ENCODE measurements around the gene MIF. TPM values are rescaled to one million over a fixed set of nuclear protein-coding genes. Genes with fewer than 3 reads are reported as not detected.
"Not testable (repeated sequence)": the region's sequence is repeated elsewhere in the genome, so short reads cannot be mapped to it uniquely, and the experiment has no call there.

MIF gene
- total RNA-seq, 2 donors from 2014 or later, result 1,250 to 1,556 TPM

DNA sequence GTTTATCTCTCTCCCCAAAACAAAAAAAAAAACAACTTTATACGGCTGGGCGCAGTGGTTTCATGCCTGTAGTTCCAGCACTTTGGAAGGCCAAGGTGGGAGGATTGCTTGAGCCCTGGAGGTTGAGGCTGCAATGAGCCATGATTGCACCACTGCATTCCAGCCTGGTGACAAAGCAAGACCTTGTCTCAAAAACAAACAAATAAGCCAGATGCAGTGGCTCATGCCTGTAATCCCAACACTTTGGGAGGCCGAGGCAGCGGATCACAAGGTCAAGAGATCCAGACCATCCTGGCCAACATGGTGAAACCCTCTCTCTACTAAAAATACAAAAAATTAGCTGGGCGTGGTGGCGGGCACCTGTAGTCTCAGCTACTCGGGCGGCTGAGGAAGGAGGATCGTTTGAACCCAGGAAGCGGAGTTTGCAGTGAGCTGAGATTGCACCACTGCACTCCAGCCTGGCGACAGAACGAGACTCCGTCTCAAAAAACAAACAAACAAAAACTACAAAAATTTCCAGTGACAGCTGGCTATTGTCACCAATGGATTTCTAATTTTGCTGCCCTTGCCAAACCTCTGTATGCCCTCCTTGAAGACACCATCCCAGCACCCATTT, 27.5 kb downstream of the MIF start:
- H3K27me3 Mint-ChIP-seq; H3K4me3 Mint-ChIP-seq; H3K36me3 Mint-ChIP-seq (ENCODE audit: low read depth); H3K9me3 Mint-ChIP-seq; H3K27ac Mint-ChIP-seq; ATAC-seq (replicated peaks); H3K4me1 Mint-ChIP-seq: not testable (repeated sequence)

DNA sequence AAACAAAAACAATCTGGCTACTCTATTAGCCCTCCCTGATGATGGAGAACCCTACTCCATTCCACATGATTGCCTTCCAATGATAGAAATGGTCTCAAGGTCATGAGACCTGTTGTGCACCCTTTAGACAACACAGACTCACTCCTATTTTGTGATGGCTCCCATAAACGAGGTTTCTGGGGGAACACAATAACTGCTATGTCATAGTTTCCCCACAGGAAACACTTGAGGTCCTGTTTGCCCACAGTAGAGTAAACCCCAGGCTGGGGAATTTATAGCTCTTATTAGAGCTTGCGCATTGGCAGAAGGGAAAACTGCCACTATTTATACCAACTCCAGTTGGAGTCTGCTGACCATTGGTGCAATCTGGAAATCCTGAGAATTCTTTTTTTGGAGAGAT, 28.7 kb downstream of the MIF start:
- no peaks in the 10 kb centered on the region for H3K36me3 Mint-ChIP-seq (ENCODE audit: low read depth)
- H3K27ac Mint-ChIP-seq, result no peak overlapping the region
- ATAC-seq (replicated peaks), result no peak
- H3K27me3 Mint-ChIP-seq, result no peaks in the 10 kb centered on the region
- peaks cover 6% of the 10 kb centered on the region for H3K9me3 Mint-ChIP-seq
- H3K4me1 Mint-ChIP-seq, result no peaks in the 10 kb centered on the region
- no peak overlapping the region for H3K4me3 Mint-ChIP-seq

DNA sequence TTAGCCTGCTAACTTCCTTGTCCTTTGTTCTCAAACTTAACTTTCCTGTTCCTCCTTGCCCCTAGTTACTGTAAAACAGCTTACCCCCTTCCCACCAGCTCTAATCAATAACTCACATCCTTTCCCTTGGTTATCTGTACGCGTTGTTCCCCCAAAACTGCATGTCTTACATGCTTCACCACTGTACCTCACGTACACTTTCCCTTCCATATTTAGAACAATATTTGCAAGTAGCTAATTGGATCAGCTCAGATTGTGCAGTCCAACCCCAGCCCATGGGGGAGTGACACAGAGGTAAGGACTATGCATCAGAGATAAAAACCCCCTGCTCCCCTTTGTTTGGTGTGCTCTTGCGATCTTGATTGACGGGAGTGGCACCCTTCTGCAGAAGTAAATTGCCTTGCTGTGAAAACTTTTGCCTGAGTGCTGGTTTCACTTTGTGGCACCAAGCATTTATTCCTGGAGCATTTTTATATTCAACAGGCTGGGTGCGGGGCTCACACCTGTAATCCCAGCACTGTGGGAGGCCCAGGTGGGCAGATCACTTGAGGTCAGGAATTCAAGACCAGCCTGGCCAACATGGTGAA, 30.9 kb downstream of the MIF start:
- Mint-ChIP-seq H3K9me3 (peaks cover 6% of the 10 kb centered on the region), H3K27me3 (peaks cover 9% of the 10 kb centered on the region), H3K4me3 (no peak overlapping the region), H3K36me3 (ENCODE audit: low read depth) (no peaks in the 10 kb centered on the region), H3K4me1 (no peaks in the 10 kb centered on the region), H3K27ac (no peak overlapping the region)
- ATAC-seq (replicated peaks), result no peak

DNA sequence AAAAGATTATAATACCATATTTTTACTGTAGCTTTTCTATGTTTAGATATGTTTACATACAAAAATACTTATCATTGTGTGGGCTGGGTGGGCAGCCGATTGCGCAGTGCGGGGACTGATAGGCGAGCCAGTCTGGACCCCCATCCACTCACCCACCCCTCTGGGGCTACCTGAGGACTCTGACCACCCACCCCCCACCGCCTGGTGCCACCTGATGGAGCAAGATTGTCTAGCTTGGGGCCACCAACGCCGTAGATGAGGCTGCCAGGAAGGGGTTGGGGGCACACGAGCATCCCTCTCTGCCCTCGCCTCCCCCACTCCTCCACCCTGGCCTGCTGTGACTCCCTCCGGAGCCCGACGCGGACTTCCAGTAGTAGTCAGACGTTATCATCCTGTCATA, 32.4 kb downstream of the MIF start:
- H3K36me3 Mint-ChIP-seq (ENCODE audit: low read depth), result no peaks in the 10 kb centered on the region
- peaks cover 15% of the 10 kb centered on the region for H3K27me3 Mint-ChIP-seq
- H3K4me3 Mint-ChIP-seq, result no peak overlapping the region
- H3K9me3 Mint-ChIP-seq, result peaks cover 12% of the 10 kb centered on the region
- no peak overlapping the region for H3K27ac Mint-ChIP-seq
- ATAC-seq (replicated peaks), result no peak
- no peaks in the 10 kb centered on the region for H3K4me1 Mint-ChIP-seq

DNA sequence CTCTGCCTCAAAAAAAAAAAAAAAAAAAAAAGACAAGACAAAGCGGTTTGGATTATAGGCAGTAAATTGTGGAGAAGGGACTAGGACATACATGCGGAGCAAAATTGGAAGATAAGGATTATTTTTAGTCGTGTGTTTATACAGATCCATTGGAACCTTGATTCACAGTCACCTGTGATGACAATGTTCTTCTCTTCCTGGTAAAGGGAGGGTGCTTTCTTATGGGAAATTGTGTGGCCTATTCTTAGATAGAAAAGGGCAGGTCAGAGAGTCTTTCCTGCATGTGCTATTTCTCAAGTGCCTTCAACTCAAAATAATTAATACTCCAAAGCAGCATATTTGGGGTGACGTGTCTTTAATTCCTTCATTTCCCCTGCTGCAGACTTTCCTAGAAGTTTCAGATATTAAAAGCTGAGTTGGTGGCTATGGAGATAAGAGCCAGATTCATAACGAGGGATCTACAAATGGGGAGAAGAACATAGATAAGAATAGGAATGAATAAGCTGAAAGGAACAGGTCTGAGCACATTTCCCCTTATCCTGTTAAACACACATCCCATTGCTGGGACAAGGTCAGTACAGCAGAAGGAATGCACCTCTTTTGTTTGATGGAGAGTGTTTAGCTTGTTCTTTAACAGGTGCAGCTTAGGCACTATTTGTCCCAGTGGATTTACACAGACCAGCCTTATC, 44.3 kb downstream of the MIF start:
- H3K27ac Mint-ChIP-seq, result no peak overlapping the region

DNA sequence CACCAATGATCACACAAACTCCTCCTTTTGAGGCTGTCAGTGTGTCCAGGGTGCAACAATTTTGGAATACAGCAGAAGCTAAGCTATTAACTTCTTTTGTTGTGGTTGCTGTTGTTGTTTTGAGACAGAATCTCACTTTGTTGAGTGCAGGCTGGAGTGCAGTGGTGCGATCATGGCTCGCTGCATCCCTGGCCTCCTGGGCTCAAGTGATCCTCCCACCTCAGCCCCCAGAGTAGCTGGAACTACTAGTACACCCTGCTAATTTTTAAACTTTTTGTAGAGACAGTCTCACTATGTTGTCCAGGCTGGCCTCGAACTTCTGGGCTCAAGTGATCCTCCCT, 44.8 kb downstream of the MIF start:
- Mint-ChIP-seq H3K4me1 (no peaks in the 10 kb centered on the region), H3K27ac (no peak overlapping the region), H3K4me3 (no peak overlapping the region), H3K9me3 (no peaks in the 10 kb centered on the region), H3K27me3 (peaks cover 4% of the 10 kb centered on the region), H3K36me3 (ENCODE audit: low read depth) (no peaks in the 10 kb centered on the region)
- no peak for ATAC-seq (replicated peaks)

More for the DNA sequence above, 44.3 kb downstream of the MIF start:
- Mint-ChIP-seq H3K27me3 (peaks cover 4% of the 10 kb centered on the region), H3K4me3 (no peak overlapping the region), H3K4me1 (no peaks in the 10 kb centered on the region), H3K36me3 (ENCODE audit: low read depth) (no peaks in the 10 kb centered on the region), H3K9me3 (no peaks in the 10 kb centered on the region)
- ATAC-seq (replicated peaks), result no peak

DNA sequence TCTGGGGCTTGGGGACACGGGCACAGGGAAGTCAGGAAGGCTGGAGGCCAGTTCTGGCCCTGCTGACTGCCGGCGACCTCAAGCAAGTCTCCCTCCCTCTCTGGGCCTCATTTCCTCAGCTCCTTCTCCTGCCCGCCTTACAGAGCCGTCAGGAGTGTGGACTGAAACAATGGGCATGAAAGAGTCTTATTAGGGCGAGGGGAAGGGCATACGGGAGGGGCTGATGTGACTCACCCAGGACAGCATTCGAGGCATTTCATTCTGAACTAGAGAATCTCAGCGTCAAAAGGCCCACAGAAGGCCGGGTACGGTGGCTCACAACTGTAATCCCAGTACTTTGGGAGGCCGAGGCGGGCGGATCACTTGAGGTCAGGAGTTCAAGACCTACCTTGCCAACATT, 46.0 kb downstream of the MIF start:
- not testable (repeated sequence) for H3K27ac Mint-ChIP-seq; H3K4me3 Mint-ChIP-seq; H3K9me3 Mint-ChIP-seq; H3K4me1 Mint-ChIP-seq; H3K27me3 Mint-ChIP-seq; H3K36me3 Mint-ChIP-seq (ENCODE audit: low read depth); ATAC-seq (replicated peaks)

Other genes with a start within 250 kb of the MIF start
- 10 to 100 TPM in 1 of 2 donors, 1 to 10 TPM in 1; 4.1 to 10.4 TPM for gene RGL4, start 203.4 kb upstream of the MIF start, total RNA-seq
- gene ZNF70, start 143.3 kb upstream of the MIF start, total RNA-seq, result 1 to 10 TPM in 1 of 2 donors, under 1 TPM in 1; 0.82 to 1.1 TPM
- gene VPREB3, start 140.0 kb upstream of the MIF start, total RNA-seq, result not detected
- gene C22orf15, start 131.4 kb upstream of the MIF start, total RNA-seq, result not detected
- 100 to 1,000 TPM in 1 of 2 donors, 10 to 100 TPM in 1; 49.6 to 104 TPM for gene CHCHD10, start 126.4 kb upstream of the MIF start, total RNA-seq
- under 1 TPM; 0.45 to 0.50 TPM for gene MMP11, start 121.5 kb upstream of the MIF start, total RNA-seq
- gene SMARCB1, start 107.4 kb upstream of the MIF start, total RNA-seq, result 10 to 100 TPM; 51.4 to 70.1 TPM
- 1 to 10 TPM; 5.0 to 9.3 TPM for gene DERL3, start 55.4 kb upstream of the MIF start, total RNA-seq
- gene SLC2A11, start 36.5 kb upstream of the MIF start, total RNA-seq, result 1 to 10 TPM; 3.8 to 5.9 TPM
- under 1 TPM; 0.37 to 0.41 TPM for gene GSTT2B, start 66.8 kb downstream of the MIF start, total RNA-seq
- 1 to 10 TPM; 2.8 to 4.9 TPM for gene DDTL, start 72.5 kb downstream of the MIF start, total RNA-seq
- gene DDT, start 80.1 kb downstream of the MIF start, total RNA-seq, result 100 to 1,000 TPM; 117 to 122 TPM
- under 1 TPM in 1 of 2 donors, not detected in 1; 0.29 TPM for gene GSTT2, start 85.8 kb downstream of the MIF start, total RNA-seq
- not detected for gene GSTT4, start 111.1 kb downstream of the MIF start, total RNA-seq
- gene CABIN1, start 116.9 kb downstream of the MIF start, total RNA-seq, result 10 to 100 TPM; 98.0 to 99.4 TPM

Measured in activated T-helper 17 cell treated with anti-CD3 and anti-CD28 coated beads, Interleukin-2, amount 50 U/mL, for 72 hours (primary cell).